Measurements from ENCODE around the gene MTSS2.

GRCh38 chr16:70708366-70709246, 22.8 kb upstream of the MTSS2 start:
- TF ChIP-seq CTCF (IDR thresholded peaks at IDR 0.05 in 4 of 5, conservative IDR thresholded peaks at IDR 0.05 in 1 of 5) (no peak), POLR2A (IDR thresholded peaks at IDR 0.05) (no peak)

All from gastrocnemius medialis (tissue), 4 donors.